CD4-positive, alpha-beta memory T cell (primary cell): ENCODE measurements around the gene CCL17. TPM values are rescaled to one million over a fixed set of nuclear protein-coding genes. Genes with fewer than 3 reads are reported as not detected.

ENCODE experiments used
- polyA plus RNA-seq, 2 donors: library from polyadenylated mRNA; unstranded; fragments of 300-500 nt; fragmentation: Illumina TruSeq; gene quantifications; one replicate each; pipeline ENCODE4 v1.2.3, GENCODE V29; 2021
- total RNA-seq, 2 experiments: library from RNA; stranded (reverse); gene quantifications; one replicate each; pipeline ENCODE4 v1.2.3, GENCODE V29; 2021

CCL17 gene
- total and polyA plus RNA-seq, 4 experiments from 2014 or later, result not detected

Other genes with a start within 250 kb of the CCL17 start
- gene PSME3IP1, start 218.7 kb upstream of the CCL17 start, total RNA-seq, result 100 to 1,000 TPM; 147 to 157 TPM
- 10 to 100 TPM; 59.9 to 64.5 TPM for gene PSME3IP1, start 218.7 kb upstream of the CCL17 start, polyA plus RNA-seq
- gene RSPRY1, start 218.4 kb upstream of the CCL17 start, total RNA-seq, result 10 to 100 TPM; 32.8 to 38.0 TPM
- 10 to 100 TPM; 28.5 to 34.0 TPM for gene RSPRY1, start 218.4 kb upstream of the CCL17 start, polyA plus RNA-seq
- gene ARL2BP, start 159.5 kb upstream of the CCL17 start, total RNA-seq, result 10 to 100 TPM; 48.0 to 49.1 TPM
- 100 to 1,000 TPM; 130 to 181 TPM for gene ARL2BP, start 159.5 kb upstream of the CCL17 start, polyA plus RNA-seq
- gene PLLP, start 120.1 kb upstream of the CCL17 start, total RNA-seq, result 1 to 10 TPM; 1.6 to 2.4 TPM
- gene PLLP, start 120.1 kb upstream of the CCL17 start, polyA plus RNA-seq, result 1 to 10 TPM; 1.6 to 2.2 TPM
- under 1 TPM in 1 of 2 experiments, not detected in 1; 0.26 TPM for gene CCL22, start 46.0 kb upstream of the CCL17 start, total RNA-seq
- gene CCL22, start 46.0 kb upstream of the CCL17 start, polyA plus RNA-seq, result not detected
- gene CX3CL1, start 32.3 kb upstream of the CCL17 start, total RNA-seq, result not detected
- not detected for gene CX3CL1, start 32.3 kb upstream of the CCL17 start, polyA plus RNA-seq
- 10 to 100 TPM; 28.1 to 28.5 TPM for gene CIAPIN1, start 42.6 kb downstream of the CCL17 start, total RNA-seq
- gene CIAPIN1, start 42.6 kb downstream of the CCL17 start, polyA plus RNA-seq, result 10 to 100 TPM; 45.6 to 65.3 TPM
- 10 to 100 TPM; 35.3 to 37.7 TPM for gene COQ9, start 42.7 kb downstream of the CCL17 start, total RNA-seq
- 10 to 100 TPM; 26.8 to 27.9 TPM for gene COQ9, start 42.7 kb downstream of the CCL17 start, polyA plus RNA-seq
- 10 to 100 TPM; 71.4 to 78.1 TPM for gene POLR2C, start 57.9 kb downstream of the CCL17 start, total RNA-seq
- gene POLR2C, start 57.9 kb downstream of the CCL17 start, polyA plus RNA-seq, result 10 to 100 TPM; 35.7 to 58.3 TPM
- 1 to 10 TPM; 2.8 to 3.0 TPM for gene DOK4, start 81.7 kb downstream of the CCL17 start, total RNA-seq
- 1 to 10 TPM; 1.7 to 2.7 TPM for gene DOK4, start 81.7 kb downstream of the CCL17 start, polyA plus RNA-seq
- 1 to 10 TPM; 4.7 to 5.4 TPM for gene CCDC102A, start 131.8 kb downstream of the CCL17 start, total RNA-seq
- 1 to 10 TPM; 1.2 to 9.9 TPM for gene CCDC102A, start 131.8 kb downstream of the CCL17 start, polyA plus RNA-seq
- 1 to 10 TPM; 1.5 to 3.0 TPM for gene ADGRG5, start 137.9 kb downstream of the CCL17 start, total RNA-seq
- gene ADGRG5, start 137.9 kb downstream of the CCL17 start, polyA plus RNA-seq, result 1 to 10 TPM; 2.3 to 3.8 TPM
- under 1 TPM; 0.33 to 0.41 TPM for gene ADGRG1, start 223.9 kb downstream of the CCL17 start, total RNA-seq
- under 1 TPM in 1 of 2 donors, not detected in 1; 0.53 TPM for gene ADGRG1, start 223.9 kb downstream of the CCL17 start, polyA plus RNA-seq